H9 (cell line): Measurements from ENCODE around the gene DPM1. TPM values are rescaled to one million over a fixed set of nuclear protein-coding genes. Genes with fewer than 3 reads are reported as not detected.

Experiments used
- DNase-seq: peaks from one replicate; pipeline ENCODE4 v3.0.0-alpha.2; 2017
- H2AFZ ChIP-seq: one replicate; pipeline ENCODE4 v1.6.1; 2013; ENCODE audit warnings: mild to moderate bottlenecking, low read length, control low read depth, moderate library complexity
- H2AK5ac ChIP-seq: 2 replicates; pipeline ENCODE4 v1.6.1; 2013; ENCODE audit warnings: low read length, control low read depth, mixed read lengths; ENCODE audit not compliant: insufficient read length
- H2BK120ac ChIP-seq: one replicate; pipeline ENCODE4 v1.6.1; 2013; ENCODE audit warnings: low read depth, mild to moderate bottlenecking, low read length, control low read depth, inconsistent platforms; ENCODE audit not compliant: poor library complexity, severe bottlenecking
- H2BK12ac ChIP-seq: 2 replicates; pipeline ENCODE4 v1.6.1; 2013; ENCODE audit warnings: low read length, control low read depth, mixed read lengths, low read depth; ENCODE audit not compliant: insufficient read length
- H2BK15ac ChIP-seq: 2 replicates; pipeline ENCODE4 v1.6.1; 2013; ENCODE audit warnings: low read depth, low read length, control low read depth
- H2BK20ac ChIP-seq: one replicate; pipeline ENCODE4 v1.6.1; 2013; ENCODE audit warnings: low read depth, mild to moderate bottlenecking, low read length, control low read depth, inconsistent platforms; ENCODE audit not compliant: poor library complexity, severe bottlenecking
- H2BK5ac ChIP-seq: 2 replicates; pipeline ENCODE4 v1.6.1; 2013; ENCODE audit warnings: low read length, control low read depth, mixed read lengths; ENCODE audit not compliant: insufficient read length
- H3K14ac ChIP-seq: 2 replicates; pipeline ENCODE4 v1.6.1; 2013; ENCODE audit warnings: low read length, control low read depth; ENCODE audit not compliant: insufficient read depth
- H3K18ac ChIP-seq: 2 replicates; pipeline ENCODE4 v1.6.1; 2013; ENCODE audit warnings: low read depth, mild to moderate bottlenecking, mixed read lengths, low read length, control low read depth; ENCODE audit not compliant: insufficient read length
- H3K23ac ChIP-seq: 2 replicates; pipeline ENCODE4 v1.6.1; 2013; ENCODE audit warnings: low read length, control low read depth, mixed read lengths, low read depth; ENCODE audit not compliant: insufficient read length
- H3K23me2 ChIP-seq: 2 replicates; pipeline ENCODE4 v1.6.1; 2013; ENCODE audit warnings: low read depth, mild to moderate bottlenecking, mixed read lengths, low read length, control low read depth; ENCODE audit not compliant: insufficient read length, poor library complexity, severe bottlenecking
- H3K27ac ChIP-seq: 2 replicates; pipeline ENCODE4 v1.5.1; 2013; ENCODE audit warnings: low read length, control low read depth, mixed read lengths, low read depth; ENCODE audit not compliant: insufficient read length
- H3K27me3 ChIP-seq: 2 replicates; pipeline ENCODE4 v1.6.1; 2013; ENCODE audit warnings: low read length, control low read depth, inconsistent platforms; ENCODE audit not compliant: insufficient read depth
- H3K4ac ChIP-seq: 2 replicates; pipeline ENCODE4 v1.6.1; 2013; ENCODE audit warnings: low read depth, mild to moderate bottlenecking, control low read depth, inconsistent platforms, low read length, moderate library complexity
- H3K4me1 ChIP-seq: 2 replicates; pipeline ENCODE4 v1.6.1; 2013; ENCODE audit warnings: low read length, control low read depth, inconsistent platforms; ENCODE audit not compliant: insufficient read depth
- H3K4me2 ChIP-seq: 2 replicates; pipeline ENCODE4 v1.6.1; 2013; ENCODE audit warnings: low read length, control low read depth, mixed read lengths; ENCODE audit not compliant: insufficient read length, insufficient read depth
- H3K56ac ChIP-seq: 2 replicates; pipeline ENCODE4 v1.6.1; 2013; ENCODE audit warnings: low read depth, mild to moderate bottlenecking, mixed read lengths, low read length, control low read depth; ENCODE audit not compliant: insufficient read length
- H3K79me1 ChIP-seq: 2 replicates; pipeline ENCODE4 v1.6.1; 2013; ENCODE audit warnings: low read depth, mild to moderate bottlenecking, moderate library complexity, low read length, control low read depth, inconsistent platforms; ENCODE audit not compliant: insufficient read depth, poor library complexity, severe bottlenecking
- H3K79me2 ChIP-seq: 2 replicates; pipeline ENCODE4 v1.6.1; 2013; ENCODE audit warnings: low read length, control low read depth, inconsistent platforms; ENCODE audit not compliant: insufficient read depth
- H3K9ac ChIP-seq: 2 replicates; pipeline ENCODE4 v1.6.1; 2013; ENCODE audit warnings: low read length, control low read depth, mixed read lengths; ENCODE audit not compliant: insufficient read length; ENCODE audit errors: extremely low read depth
- H3K9me3 ChIP-seq: one replicate; pipeline ENCODE4 v1.6.1; 2013; ENCODE audit warnings: low read depth, low read length, inconsistent platforms; ENCODE audit not compliant: control insufficient read depth
- H3T11ph ChIP-seq: one replicate; pipeline ENCODE4 v1.6.1; 2013; ENCODE audit warnings: mild to moderate bottlenecking, low read length, control low read depth, inconsistent platforms
- H4K20me1 ChIP-seq: one replicate; pipeline ENCODE4 v1.6.1; 2013; ENCODE audit not compliant: control insufficient read depth, insufficient read length, insufficient read depth
- H4K5ac ChIP-seq: 2 replicates; pipeline ENCODE4 v1.6.1; 2013; ENCODE audit warnings: low read depth, mild to moderate bottlenecking, mixed read lengths, low read length, control low read depth; ENCODE audit not compliant: insufficient read length
- H4K8ac ChIP-seq: replicated peaks from 2 replicates; pipeline ENCODE4 v1.6.1; 2013; ENCODE audit warnings: low read length, control low read depth, mixed read lengths, low read depth; ENCODE audit not compliant: insufficient read length
- H4K91ac ChIP-seq: 2 replicates; pipeline ENCODE4 v1.6.1; 2013; ENCODE audit warnings: low read depth, mild to moderate bottlenecking, moderate library complexity, mixed read lengths, low read length, control low read depth; ENCODE audit not compliant: insufficient read length
- H3K27ac Mint-ChIP-seq, 3 experiments: 2 replicates in 2 of 3; 3 replicates in 1 of 3; pipeline ENCODE4 v1.8.0; 2020 to 2021; ENCODE audit warnings: mixed read lengths in 3 of 3, mild to moderate bottlenecking in 1 of 3, moderate library complexity in 1 of 3
- H3K27me3 Mint-ChIP-seq: 2 replicates; pipeline ENCODE4 v1.8.0; 2021; ENCODE audit warnings: low read depth, mild to moderate bottlenecking, moderate library complexity, mixed read lengths
- H3K36me3 Mint-ChIP-seq, 3 experiments: 2 replicates in 2 of 3; 3 replicates in 1 of 3; pipeline ENCODE4 v1.8.0; 2020 to 2021; ENCODE audit warnings: low read depth in 3 of 3, mixed read lengths in 3 of 3; ENCODE audit not compliant: insufficient read depth in 1 of 3
- H3K4me1 Mint-ChIP-seq, 2 experiments: 2 replicates each; pipeline ENCODE4 v1.8.0; 2020; ENCODE audit warnings: mixed read lengths in 2 of 2
- H3K4me3 Mint-ChIP-seq, 2 experiments: 2 replicates in 1 of 2; 3 replicates in 1 of 2; pipeline ENCODE4 v1.8.0; 2020 to 2021; ENCODE audit warnings: mild to moderate bottlenecking in 2 of 2, mixed read lengths in 2 of 2, moderate library complexity in 1 of 2
- H3K9me3 Mint-ChIP-seq, 2 experiments: 2 replicates in 1 of 2; 3 replicates in 1 of 2; pipeline ENCODE4 v1.8.0; 2020; ENCODE audit warnings: mild to moderate bottlenecking in 2 of 2, mixed read lengths in 2 of 2, moderate library complexity in 1 of 2
- WGBS: extraction: QIAGEN DNeasy Blood & Tissue Kit; methylation state at CpG from one replicate; pipeline ENCODE4 v1.1.7; 2013; ENCODE audit warnings: missing lambda C conversion rate, low lambda C conversion rate, mixed read lengths; ENCODE audit not compliant: insufficient read length; ENCODE audit errors: extremely low coverage; 5-methylcytosine and 5-hydroxymethylcytosine counted together
- total RNA-seq: library from RNA; stranded (reverse); gene quantifications from 2 replicates; pipeline ENCODE4 v1.2.1, GENCODE V29; 2021
- TF ChIP-seq, protein P1 (sequence below): fragments of 200-600 bp; sonication (generic); conservative IDR thresholded peaks from 3 replicates; pipeline ENCODE4 v1.8.0; 2021; ENCODE audit warnings: antibody characterized with exemption, mild to moderate bottlenecking

DPM1 gene
- total RNA-seq, 1 experiment from 2014 or later: 64.0 TPM

DNA sequence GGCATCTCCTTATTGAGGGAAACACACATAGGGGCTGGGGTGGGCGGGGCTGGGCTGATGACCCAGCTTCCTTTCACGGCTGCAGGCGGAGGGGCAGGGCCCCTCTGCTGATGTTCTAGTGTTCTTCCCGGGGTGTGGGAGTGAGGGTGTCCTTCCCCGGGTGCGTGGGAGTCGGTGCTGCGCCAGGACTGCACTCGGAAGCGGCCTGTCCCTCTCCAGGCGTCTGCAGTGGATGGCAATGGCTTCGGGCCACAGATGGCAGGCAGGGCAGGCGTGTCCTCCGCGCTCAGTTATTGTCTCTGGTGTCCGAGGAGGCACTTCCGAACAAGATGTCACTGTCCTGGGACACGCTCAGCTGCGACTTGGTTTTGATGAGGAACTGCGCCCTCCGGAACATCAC, 45.4 kb upstream of the DPM1 start:
- Histone ChIP-seq H4K91ac (no peak overlapping the region), H3K9me3 (no peaks in the 10 kb centered on the region), H4K20me1 (no peaks in the 10 kb centered on the region), H2AK5ac (no peak overlapping the region), H3K9ac (no peak overlapping the region), H3K23me2 (no peaks in the 10 kb centered on the region), H3K14ac (no peak overlapping the region), H4K8ac (no peak overlapping the region), H2BK12ac (no peak overlapping the region), H3K27ac (no peak overlapping the region), H2BK5ac (no peak overlapping the region), H3K56ac (no peak overlapping the region), H3K79me2 (no peaks in the 10 kb centered on the region), H2BK120ac (no peak overlapping the region), H3K23ac (no peak overlapping the region), H4K5ac (no peak overlapping the region), H2BK20ac (no peak overlapping the region), H2AFZ (no peak overlapping the region), H2BK15ac (no peak overlapping the region), H3K4ac (no peak overlapping the region), H3K27me3 (no peaks in the 10 kb centered on the region), H3T11ph (no peak overlapping the region), H3K4me2 (no peak overlapping the region), H3K18ac (no peak overlapping the region), H3K4me1 (no peaks in the 10 kb centered on the region), H3K79me1 (no peaks in the 10 kb centered on the region)
- peaks cover 8 to 10% (median 8%) of the 10 kb centered on the region in 3 experiments; a peak in 5 of 7 replicates for H3K36me3 Mint-ChIP-seq
- no CpG with 5 or more reads among the region's 21 CpGs for WGBS
- no peak for DNase-seq
- peaks cover 3 to 6% of the 10 kb centered on the region in 2 experiments; a peak in 1 of 4 replicates for H3K4me1 Mint-ChIP-seq
- H3K27ac Mint-ChIP-seq: no peak overlapping the region
- peaks cover 2% of the 10 kb centered on the region; the same call in 1 of the 2 replicates for H3K27me3 Mint-ChIP-seq
- TF ChIP-seq, protein P1, sequence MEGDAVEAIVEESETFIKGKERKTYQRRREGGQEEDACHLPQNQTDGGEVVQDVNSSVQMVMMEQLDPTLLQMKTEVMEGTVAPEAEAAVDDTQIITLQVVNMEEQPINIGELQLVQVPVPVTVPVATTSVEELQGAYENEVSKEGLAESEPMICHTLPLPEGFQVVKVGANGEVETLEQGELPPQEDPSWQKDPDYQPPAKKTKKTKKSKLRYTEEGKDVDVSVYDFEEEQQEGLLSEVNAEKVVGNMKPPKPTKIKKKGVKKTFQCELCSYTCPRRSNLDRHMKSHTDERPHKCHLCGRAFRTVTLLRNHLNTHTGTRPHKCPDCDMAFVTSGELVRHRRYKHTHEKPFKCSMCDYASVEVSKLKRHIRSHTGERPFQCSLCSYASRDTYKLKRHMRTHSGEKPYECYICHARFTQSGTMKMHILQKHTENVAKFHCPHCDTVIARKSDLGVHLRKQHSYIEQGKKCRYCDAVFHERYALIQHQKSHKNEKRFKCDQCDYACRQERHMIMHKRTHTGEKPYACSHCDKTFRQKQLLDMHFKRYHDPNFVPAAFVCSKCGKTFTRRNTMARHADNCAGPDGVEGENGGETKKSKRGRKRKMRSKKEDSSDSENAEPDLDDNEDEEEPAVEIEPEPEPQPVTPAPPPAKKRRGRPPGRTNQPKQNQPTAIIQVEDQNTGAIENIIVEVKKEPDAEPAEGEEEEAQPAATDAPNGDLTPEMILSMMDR: no peak
- no peak overlapping the region for H3K4me3 Mint-ChIP-seq
- H3K9me3 Mint-ChIP-seq: no peaks in the 10 kb centered on the region
